ENCODE data around the gene PLCXD3. TPM values are rescaled to one million over a fixed set of nuclear protein-coding genes. Genes with fewer than 3 reads are reported as not detected.

Gene PLCXD3
- total RNA-seq (under 1 TPM; 0.11 to 0.61 (median 0.34) TPM), polyA plus RNA-seq (under 1 TPM; 0.07 to 0.16 (median 0.12) TPM)
- long read RNA-seq, donor 1 = 0 reads
- long read RNA-seq, donor 2 = 0 reads

- no peaks in the 10 kb centered on the region for H3K9me3 ChIP-seq
- DNase-seq = peak; percentile 67
- WGBS, 5 donors = 4 to 8% (median 6%) methylated on average over 28 to 41 of the region's 41 CpGs
- peaks cover 0 to 15% (median 5%) of the 10 kb centered on the region in 6 donors for H3K4me1 ChIP-seq
- TF ChIP-seq POLR2AphosphoS5 (IDR thresholded peaks at IDR 0.05) (no peak), CTCF (IDR thresholded peaks at IDR 0.05 in 8 of 11, conservative IDR thresholded peaks at IDR 0.05 in 3 of 11) (no peak), POLR2A (IDR thresholded peaks at IDR 0.05) (no peak)
- H3K27ac ChIP-seq = no peak within 1 kb of the TSS
- H3K36me3 ChIP-seq = no peaks in the 10 kb centered on the region
- peaks cover 0 to 40% (median 15%) of the 10 kb centered on the region in 7 donors for H3K27me3 ChIP-seq (replicated peaks in 1 of 7)
- peak within 1 kb of the TSS in 7 of 8 donors; percentile 0 to 61 (median 32) for H3K4me3 ChIP-seq
- intact Hi-C loops (cut with DNase I; ENCODE audit: low total_unique reads) = no loop called here
Measured at GRCh38 chr5:41510176-41510831, at the start of gene PLCXD3. TSS of gene PLCXD3 (minus strand) at chr5:41510601. CDS start at chr5:41510526, 75 bp downstream.

GRCh38 chr5:41559184-41559583 lies 48.8 kb upstream of the PLCXD3 start:
- no peak for TF ChIP-seq CTCF (IDR thresholded peaks at IDR 0.05 in 8 of 11, conservative IDR thresholded peaks at IDR 0.05 in 3 of 11)
- no peak for TF ChIP-seq POLR2A (IDR thresholded peaks at IDR 0.05)
- TF ChIP-seq POLR2AphosphoS5 (IDR thresholded peaks at IDR 0.05) = no peak
- Histone ChIP-seq H3K4me1 (no peaks in the 10 kb centered on the region), H3K4me3 (no peak overlapping the region), H3K27ac (no peak overlapping the region), H3K27me3 (replicated peaks in 1 of 7) (no peaks in the 10 kb centered on the region), H3K9me3 (peaks cover 0 to 4% (median 0%) of the 10 kb centered on the region in 8 donors), H3K36me3 (no peaks in the 10 kb centered on the region)
- 10 to 23% (median 17%) methylated on average over 3 of the region's 3 CpGs for WGBS, 5 donors
- intact Hi-C loops (cut with DNase I; ENCODE audit: low total_unique reads) = no loop called here
- DNase-seq = no peak

GRCh38 chr5:41558295-41558694 lies 47.9 kb upstream of the PLCXD3 start:
- intact Hi-C loops (cut with DNase I; ENCODE audit: low total_unique reads) = no loop called here
- WGBS, 5 donors = 57 to 77% (median 74%) methylated on average over 1 of the region's 1 CpG
- no peaks in the 10 kb centered on the region for H3K36me3 ChIP-seq
- H3K27me3 ChIP-seq (replicated peaks in 1 of 7) = no peaks in the 10 kb centered on the region
- peaks cover 0 to 4% (median 0%) of the 10 kb centered on the region in 8 donors for H3K9me3 ChIP-seq
- H3K27ac ChIP-seq = no peak overlapping the region
- no peak for TF ChIP-seq POLR2AphosphoS5 (IDR thresholded peaks at IDR 0.05)
- TF ChIP-seq POLR2A (IDR thresholded peaks at IDR 0.05) = no peak
- no peak for TF ChIP-seq CTCF (IDR thresholded peaks at IDR 0.05 in 8 of 11, conservative IDR thresholded peaks at IDR 0.05 in 3 of 11)
- no peak overlapping the region for H3K4me3 ChIP-seq
- no peak for DNase-seq
- H3K4me1 ChIP-seq = no peaks in the 10 kb centered on the region

GRCh38 chr5:41547991-41548390 lies 37.6 kb upstream of the PLCXD3 start:
- TF ChIP-seq POLR2A (IDR thresholded peaks at IDR 0.05) (no peak), CTCF (IDR thresholded peaks at IDR 0.05 in 8 of 11, conservative IDR thresholded peaks at IDR 0.05 in 3 of 11) (no peak), POLR2AphosphoS5 (IDR thresholded peaks at IDR 0.05) (no peak)
- Histone ChIP-seq H3K27me3 (replicated peaks in 1 of 7) (no peaks in the 10 kb centered on the region), H3K4me3 (no peak overlapping the region), H3K9me3 (peaks cover 0 to 13% (median 6%) of the 10 kb centered on the region in 8 donors), H3K36me3 (no peaks in the 10 kb centered on the region), H3K27ac (no peak overlapping the region), H3K4me1 (no peaks in the 10 kb centered on the region)
- DNase-seq = no peak
- WGBS, 5 donors = 57 to 84% (median 62%) methylated on average over 1 of the region's 1 CpG
- intact Hi-C loops (cut with DNase I; ENCODE audit: low total_unique reads) = no loop called here

Data from spleen (tissue), 13 donors.